ENCODE results near the gene FGFR2. TPM values are rescaled to one million over a fixed set of nuclear protein-coding genes. Genes with fewer than 3 reads are reported as not detected.

Gene FGFR2
- total RNA-seq, 1 experiment from 2014 or later, result 135 TPM

DNA sequence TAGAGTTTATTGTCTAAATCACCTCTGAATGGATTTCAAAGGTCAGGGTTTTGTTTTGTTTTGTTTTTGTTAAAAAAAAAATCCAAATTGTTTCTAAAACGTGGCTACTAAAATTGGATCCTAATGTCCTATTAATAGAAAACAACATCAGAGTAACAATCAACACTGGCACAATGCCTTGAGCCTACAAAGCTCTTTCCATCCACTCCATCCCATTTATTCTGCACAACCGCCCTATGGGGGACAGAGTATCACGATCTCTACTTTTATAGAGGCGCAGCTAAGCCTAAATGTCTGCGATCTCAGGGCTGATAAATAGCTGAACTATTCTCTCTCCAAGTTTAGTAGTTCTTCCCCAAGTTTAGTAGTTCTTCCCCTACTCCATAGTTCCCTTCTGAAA is 78.8 kb downstream of the FGFR2 start:
- no peak overlapping the region for H3K9ac ChIP-seq (ENCODE audit: extremely low read depth, insufficient read length, low read length)
- Mint-ChIP-seq H3K27ac (peak overlapping the region in 2 of 3 experiments; percentile 16 to 84; a peak in 2 of 7 replicates), H3K4me1 (peaks cover 19 to 20% of the 10 kb centered on the region in 2 experiments), H3K4me3 (no peak overlapping the region), H3K9me3 (no peaks in the 10 kb centered on the region), H3K36me3 (ENCODE audit: insufficient read depth in 1 of 3, low read depth in 3 of 3) (peaks cover 45 to 95% (median 92%) of the 10 kb centered on the region in 3 experiments; a peak in 6 of 7 replicates), H3K27me3 (ENCODE audit: low read depth) (no peaks in the 10 kb centered on the region)
- no peaks in the 10 kb centered on the region for H3K27me3 ChIP-seq (ENCODE audit: insufficient read depth, low read length)
- 0 out of 2 replicates have a peak, but pooled peaks cover 3% of the 10 kb centered on the region for H3K4me1 ChIP-seq (ENCODE audit: insufficient read depth, low read length)
- H3K4ac ChIP-seq (ENCODE audit: low read depth, low read length), result no peak overlapping the region
- H2BK120ac ChIP-seq (ENCODE audit: low read depth, low read length, poor library complexity, severe bottlenecking), result no peak overlapping the region
- no peaks in the 10 kb centered on the region for H4K20me1 ChIP-seq (ENCODE audit: control insufficient read depth, insufficient read depth, insufficient read length)
- no peak for TF ChIP-seq CTCF (conservative IDR thresholded peaks at IDR 0.05)
- H2AFZ ChIP-seq (ENCODE audit: low read length), result no peak overlapping the region
- no peak overlapping the region for H4K91ac ChIP-seq (ENCODE audit: insufficient read length, low read depth, low read length)
- H2BK20ac ChIP-seq (ENCODE audit: low read depth, low read length, poor library complexity, severe bottlenecking), result no peak overlapping the region
- H3K79me1 ChIP-seq (ENCODE audit: insufficient read depth, low read depth, low read length, poor library complexity, severe bottlenecking), result peaks cover 4% of the 10 kb centered on the region
- H3K4me2 ChIP-seq (ENCODE audit: insufficient read depth, insufficient read length, low read length), result no peak overlapping the region
- H3K27ac ChIP-seq (ENCODE audit: insufficient read length, low read depth, low read length), result no peak overlapping the region
- no peak overlapping the region for H2BK5ac ChIP-seq (ENCODE audit: insufficient read length, low read length)
- H3K23me2 ChIP-seq (ENCODE audit: insufficient read length, low read depth, low read length, poor library complexity, severe bottlenecking), result no peaks in the 10 kb centered on the region
- no peak overlapping the region for H4K5ac ChIP-seq (ENCODE audit: insufficient read length, low read depth, low read length)
- no peak overlapping the region for H4K8ac ChIP-seq (replicated peaks; ENCODE audit: insufficient read length, low read depth, low read length)
- H3K56ac ChIP-seq (ENCODE audit: insufficient read length, low read depth, low read length), result no peak overlapping the region
- no peak overlapping the region for H2BK15ac ChIP-seq (ENCODE audit: low read depth, low read length)
- no peaks in the 10 kb centered on the region for H3K9me3 ChIP-seq (ENCODE audit: control insufficient read depth, low read depth, low read length)
- no peak overlapping the region for H3K23ac ChIP-seq (ENCODE audit: insufficient read length, low read depth, low read length)
- no CpG with 5 or more reads among the region's 5 CpGs for WGBS (ENCODE audit: extremely low coverage, insufficient read length, low lambda C conversion rate)
- H3K14ac ChIP-seq (ENCODE audit: insufficient read depth, low read length), result no peak overlapping the region
- H3T11ph ChIP-seq (ENCODE audit: low read length), result no peak overlapping the region
- peaks cover 9% of the 10 kb centered on the region; the same call in 1 of the 2 replicates for H3K79me2 ChIP-seq (ENCODE audit: insufficient read depth, low read length)
- no peak overlapping the region for H2AK5ac ChIP-seq (ENCODE audit: insufficient read length, low read length)
- H2BK12ac ChIP-seq (ENCODE audit: insufficient read length, low read depth, low read length), result no peak overlapping the region
- H3K18ac ChIP-seq (ENCODE audit: insufficient read length, low read depth, low read length), result no peak overlapping the region
- no peak for DNase-seq

Measured in H9 (cell line).